Adipocyte (in vitro differentiated cells): ENCODE data around the gene CD84.
"Not testable (repeated sequence)": the region's sequence is repeated elsewhere in the genome, so short reads cannot be mapped to it uniquely, and the experiment has no call there.

Experiments
- DNase-seq: peaks from one replicate; pipeline ENCODE4 v3.0.0-alpha.2; 2015; ENCODE audit warnings: low read depth
- H3K27me3 ChIP-seq: replicated peaks from 2 replicates; pipeline ENCODE4 v1.7.0; 2013; ENCODE audit warnings: mild to moderate bottlenecking, low read length, moderate library complexity; ENCODE audit not compliant: control insufficient read depth, insufficient read depth
- H3K36me3 ChIP-seq: 2 replicates; pipeline ENCODE4 v1.7.0; 2013; ENCODE audit warnings: low read length, mild to moderate bottlenecking, moderate library complexity; ENCODE audit not compliant: control insufficient read depth, insufficient read depth, severe bottlenecking
- H3K4me1 ChIP-seq: 2 replicates; pipeline ENCODE4 v1.7.0; 2013; ENCODE audit warnings: mild to moderate bottlenecking, low read length, moderate library complexity; ENCODE audit not compliant: control insufficient read depth, insufficient read depth
- H3K4me3 ChIP-seq: 2 replicates; pipeline ENCODE4 v1.7.0; 2013; ENCODE audit warnings: mild to moderate bottlenecking, low read length, moderate library complexity
- H3K9ac ChIP-seq: 2 replicates; pipeline ENCODE4 v1.7.0; 2013; ENCODE audit warnings: mild to moderate bottlenecking, low read length, moderate library complexity
- H3K9me3 ChIP-seq: 2 replicates; pipeline ENCODE4 v1.7.0; 2013; ENCODE audit warnings: mild to moderate bottlenecking, low read length, moderate library complexity; ENCODE audit not compliant: control insufficient read depth

CD84 gene

DNA sequence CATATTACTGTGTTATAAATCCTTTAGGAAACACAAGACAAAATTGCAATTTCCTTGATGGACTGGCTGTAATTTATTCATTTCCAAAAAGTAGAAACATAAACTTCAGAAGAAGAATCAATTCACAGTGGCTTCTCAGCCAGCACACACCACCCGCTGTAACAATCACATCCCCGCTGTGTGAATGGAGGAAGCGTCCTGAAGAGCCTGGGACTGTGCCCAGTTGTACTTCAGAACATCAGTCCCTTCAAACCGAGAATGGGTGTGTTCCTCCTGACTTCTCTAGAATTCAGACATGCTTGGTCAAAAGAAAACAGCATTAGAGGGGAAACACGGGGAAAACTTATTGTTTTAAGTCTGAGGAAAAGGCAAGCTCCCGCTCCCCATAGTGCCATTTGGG, 28.8 kb upstream of the CD84 start:
- Histone ChIP-seq H3K27me3 (peaks cover 36% of the 10 kb centered on the region), H3K9ac (no peak overlapping the region), H3K36me3 (no peaks in the 10 kb centered on the region), H3K9me3 (no peaks in the 10 kb centered on the region), H3K4me3 (no peak overlapping the region), H3K4me1 (no peaks in the 10 kb centered on the region)
- DNase-seq = no peak

DNA sequence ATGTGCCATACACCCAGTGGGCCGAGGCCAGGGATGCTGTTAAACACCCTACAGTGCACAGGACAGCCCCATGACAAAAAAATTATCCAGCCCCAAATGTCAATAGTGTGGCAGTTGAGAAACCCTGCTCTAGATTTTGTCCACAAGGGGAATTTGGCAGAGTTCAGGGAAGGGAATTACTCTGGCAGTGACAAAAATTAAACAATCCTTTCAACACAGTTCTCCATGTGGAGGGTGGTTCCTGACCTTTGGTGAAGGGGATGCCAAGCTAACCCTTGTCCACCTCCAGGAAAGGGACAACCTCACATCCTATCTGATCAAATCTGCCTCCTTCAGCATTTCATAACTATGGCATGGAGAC, 28.4 kb upstream of the CD84 start:
- no peaks in the 10 kb centered on the region for H3K4me1 ChIP-seq
- H3K27me3 ChIP-seq = peaks cover 32% of the 10 kb centered on the region
- no peak for DNase-seq
- no peak overlapping the region for H3K9ac ChIP-seq
- no peaks in the 10 kb centered on the region for H3K9me3 ChIP-seq
- no peaks in the 10 kb centered on the region for H3K36me3 ChIP-seq
- H3K4me3 ChIP-seq = no peak overlapping the region

DNA sequence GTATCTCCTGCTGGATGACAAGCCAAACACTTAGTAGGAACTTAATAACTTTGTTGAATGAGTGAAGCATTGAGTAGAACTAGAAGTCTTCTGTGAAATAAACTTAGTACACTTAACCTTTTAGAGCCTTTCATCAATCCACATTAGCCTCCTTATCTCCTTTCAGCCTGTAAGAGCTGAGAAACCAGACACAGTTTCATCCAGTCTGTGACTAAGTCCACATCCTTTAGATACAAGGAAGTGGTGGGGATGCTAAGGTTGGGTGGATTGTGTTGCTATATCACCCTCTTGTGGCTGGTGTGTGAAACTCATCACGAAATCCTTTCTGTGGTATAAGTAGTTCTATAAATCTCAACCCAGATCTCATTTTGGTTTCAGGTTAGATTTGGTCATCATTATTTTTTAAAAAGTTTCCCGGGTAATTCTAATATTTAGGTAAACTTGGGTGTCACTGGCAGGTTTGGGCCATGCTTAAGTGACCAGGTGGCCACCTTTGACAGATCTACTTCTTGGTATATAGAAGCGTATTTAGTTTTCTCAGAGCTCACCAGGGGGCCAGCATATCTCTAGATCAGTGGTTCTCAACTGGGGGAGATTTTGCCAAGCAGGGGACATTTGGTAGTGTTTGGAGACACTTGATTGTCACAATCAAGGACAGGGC, 27.8 kb upstream of the CD84 start:
- peaks cover 27% of the 10 kb centered on the region for H3K27me3 ChIP-seq
- no peaks in the 10 kb centered on the region for H3K4me1 ChIP-seq
- no peaks in the 10 kb centered on the region for H3K9me3 ChIP-seq
- no peak overlapping the region for H3K9ac ChIP-seq
- DNase-seq = peak; percentile 57
- H3K4me3 ChIP-seq = no peak overlapping the region
- no peaks in the 10 kb centered on the region for H3K36me3 ChIP-seq

DNA sequence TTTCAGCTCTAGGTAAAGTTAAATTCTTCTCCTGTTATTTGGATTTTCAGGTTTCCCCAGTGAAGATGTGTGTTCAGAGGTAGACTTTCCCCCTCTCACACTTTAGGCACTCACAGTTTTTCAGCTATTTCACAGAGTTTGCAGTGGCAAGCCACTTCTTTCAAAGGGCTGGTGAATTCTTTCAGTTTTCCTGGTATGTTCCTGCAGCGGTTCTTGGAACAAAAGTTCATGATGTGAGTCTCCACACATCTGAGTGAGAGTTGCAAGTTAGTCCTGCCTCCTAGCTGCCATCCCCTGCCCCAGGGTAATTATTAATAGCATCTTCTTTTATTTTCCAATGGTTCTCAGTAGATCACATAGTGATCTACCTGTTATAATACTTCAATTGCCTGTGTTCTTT, 27.3 kb upstream of the CD84 start:
- Histone ChIP-seq H3K36me3 (no peaks in the 10 kb centered on the region), H3K27me3 (peaks cover 24% of the 10 kb centered on the region), H3K9ac (no peak overlapping the region), H3K4me1 (no peaks in the 10 kb centered on the region), H3K4me3 (no peak overlapping the region), H3K9me3 (peaks cover 3% of the 10 kb centered on the region)
- DNase-seq = no peak

DNA sequence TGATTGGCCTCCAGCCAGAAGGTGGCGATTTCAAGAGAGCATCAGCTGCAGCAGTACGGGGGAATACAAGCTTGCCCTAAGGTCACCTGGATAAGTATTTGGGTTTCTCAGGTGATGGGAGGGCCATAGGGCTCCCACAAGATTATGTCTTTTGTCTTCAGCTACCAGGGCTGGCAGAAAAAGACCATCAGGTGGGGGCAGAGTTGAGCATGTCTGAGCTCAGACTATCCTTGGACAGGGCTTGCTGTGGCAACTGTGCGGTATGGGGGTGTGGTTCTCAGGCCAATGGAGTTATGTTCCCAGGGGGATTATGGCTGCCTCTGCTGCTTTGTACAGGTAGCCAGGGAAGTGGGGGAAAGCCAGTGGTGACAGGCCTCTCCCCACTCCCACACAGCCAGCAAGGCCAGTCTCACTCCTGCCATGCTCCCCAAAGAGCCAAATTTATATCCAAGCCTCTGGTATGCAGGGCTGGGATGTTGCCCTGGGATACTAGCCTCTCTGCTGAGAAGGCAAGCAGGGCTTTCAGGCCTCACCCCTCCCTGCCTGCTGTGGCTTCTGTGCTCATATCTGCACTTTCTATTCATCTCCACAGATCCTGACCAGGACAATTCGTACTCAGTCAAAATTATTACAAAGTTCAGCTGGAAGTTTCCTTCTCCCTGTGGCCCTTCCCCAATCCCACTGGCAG, 26.6 kb upstream of the CD84 start:
- Histone ChIP-seq H3K36me3 (no peaks in the 10 kb centered on the region), H3K9me3 (peaks cover 6% of the 10 kb centered on the region), H3K27me3 (peaks cover 24% of the 10 kb centered on the region), H3K4me1 (no peaks in the 10 kb centered on the region), H3K4me3 (no peak overlapping the region), H3K9ac (no peak overlapping the region)
- no peak for DNase-seq

DNA sequence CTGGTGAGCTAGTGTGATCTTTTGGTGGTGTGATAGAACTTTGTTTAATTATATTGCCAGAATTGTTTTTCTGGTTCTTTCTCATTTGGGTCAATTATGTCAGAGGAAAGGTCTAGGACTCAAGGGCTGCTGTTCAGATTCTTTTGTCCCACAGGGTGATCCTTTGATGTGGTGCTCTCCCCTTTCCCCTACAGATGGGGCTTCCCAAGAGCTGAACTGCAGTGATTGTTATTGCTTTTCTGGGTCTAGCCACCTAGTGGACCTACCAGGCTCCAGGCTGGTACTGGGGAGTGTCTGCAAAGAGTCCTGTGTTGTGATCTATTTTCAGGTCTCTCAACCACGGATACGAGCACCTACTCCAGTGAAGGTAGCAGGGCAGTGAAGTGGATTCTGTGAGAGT, 25.9 kb upstream of the CD84 start:
- no peaks in the 10 kb centered on the region for H3K36me3 ChIP-seq
- H3K4me3 ChIP-seq = no peak overlapping the region
- H3K27me3 ChIP-seq = peaks cover 16% of the 10 kb centered on the region
- H3K4me1 ChIP-seq = no peaks in the 10 kb centered on the region
- H3K9ac ChIP-seq = no peak overlapping the region
- no peak for DNase-seq
- peaks cover 6% of the 10 kb centered on the region for H3K9me3 ChIP-seq

DNA sequence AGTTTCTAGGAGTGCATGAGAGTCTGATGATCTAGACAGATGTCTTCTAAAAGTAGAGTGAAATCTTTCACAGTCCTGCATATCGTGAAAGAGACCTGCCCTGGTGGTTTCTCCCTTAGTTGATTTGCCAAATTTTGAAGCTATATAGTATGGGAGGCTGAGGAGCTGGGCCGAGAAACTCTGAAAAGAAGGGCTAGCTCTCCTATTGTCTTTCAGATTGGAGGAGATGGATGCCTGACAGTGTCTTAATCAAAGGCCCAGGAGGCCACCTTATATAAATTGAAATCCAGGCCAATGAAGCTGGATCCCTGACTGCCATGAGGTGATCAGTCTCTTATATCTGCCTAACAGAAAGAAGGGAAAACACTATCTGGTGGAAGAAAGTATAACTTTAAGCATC, 18.4 kb upstream of the CD84 start:
- DNase-seq = no peak
- Histone ChIP-seq H3K27me3 (no peaks in the 10 kb centered on the region), H3K4me3 (no peak overlapping the region), H3K9me3 (peaks cover 6% of the 10 kb centered on the region), H3K36me3 (no peaks in the 10 kb centered on the region), H3K9ac (no peak overlapping the region), H3K4me1 (no peaks in the 10 kb centered on the region)

DNA sequence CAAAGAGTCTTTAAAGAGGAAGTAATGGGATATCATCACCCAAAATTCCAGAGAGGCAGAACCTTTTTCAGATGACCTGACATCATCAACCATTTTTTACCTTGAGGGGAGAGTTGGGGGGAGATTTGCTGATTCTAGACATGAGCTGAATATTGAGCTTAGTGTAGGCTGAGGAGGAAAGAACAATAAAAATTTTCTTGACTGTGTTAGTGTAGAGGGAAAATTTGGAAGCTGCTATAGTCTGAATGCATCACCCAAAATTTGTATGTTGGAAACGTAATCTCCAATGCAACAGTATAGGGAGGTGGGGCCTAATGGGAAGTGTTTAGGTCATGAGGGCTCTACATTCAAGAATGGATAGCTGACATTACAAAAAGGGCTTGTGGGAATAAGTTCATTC, 17.8 kb upstream of the CD84 start:
- H3K9me3 ChIP-seq = peaks cover 6% of the 10 kb centered on the region
- H3K4me1 ChIP-seq = no peaks in the 10 kb centered on the region
- no peaks in the 10 kb centered on the region for H3K36me3 ChIP-seq
- no peak overlapping the region for H3K4me3 ChIP-seq
- no peaks in the 10 kb centered on the region for H3K27me3 ChIP-seq
- H3K9ac ChIP-seq = no peak overlapping the region
- DNase-seq = no peak

DNA sequence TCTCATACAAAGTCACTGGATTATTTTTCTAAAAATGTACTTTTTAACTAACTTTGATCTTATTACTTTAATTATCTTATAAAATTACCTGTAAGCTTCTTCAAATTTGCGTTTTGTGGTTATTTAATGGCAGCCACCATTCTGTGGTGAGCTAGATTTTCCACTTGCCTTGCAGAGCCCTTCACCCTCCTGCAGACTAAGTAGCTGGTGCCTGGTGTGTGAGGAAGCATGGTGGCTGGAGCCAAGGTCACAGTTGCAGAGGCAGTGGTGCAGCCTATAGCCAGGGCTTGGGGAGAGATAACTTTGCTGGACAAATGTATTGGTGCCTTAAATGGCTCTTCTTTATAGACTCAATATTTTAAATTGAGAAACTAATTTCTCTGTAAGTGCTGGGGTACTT, 11.2 kb upstream of the CD84 start:
- Histone ChIP-seq H3K9ac (no peak overlapping the region), H3K36me3 (no peaks in the 10 kb centered on the region), H3K4me1 (no peaks in the 10 kb centered on the region), H3K4me3 (no peak overlapping the region), H3K9me3 (no peaks in the 10 kb centered on the region), H3K27me3 (no peaks in the 10 kb centered on the region)
- DNase-seq = no peak

DNA sequence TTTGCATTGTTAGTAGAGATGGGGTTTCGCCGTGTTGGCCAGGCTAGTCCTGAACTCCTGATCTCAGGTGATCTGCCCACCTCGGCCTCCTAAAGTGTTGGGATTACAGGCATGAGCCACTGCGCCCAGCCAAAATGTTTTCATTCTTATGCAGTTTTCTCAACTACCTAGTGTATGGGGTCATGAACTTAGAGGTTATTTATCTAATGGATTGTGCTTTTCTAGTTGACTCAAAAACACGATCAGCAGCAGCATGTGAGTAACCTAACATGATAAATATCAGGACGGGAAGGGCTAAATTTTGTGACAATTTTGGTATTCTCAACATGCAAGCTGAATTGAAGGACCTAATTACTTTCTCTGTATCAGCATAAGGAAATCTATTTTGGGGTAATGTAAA, 9.2 kb upstream of the CD84 start:
- no peaks in the 10 kb centered on the region for H3K4me1 ChIP-seq

DNA sequence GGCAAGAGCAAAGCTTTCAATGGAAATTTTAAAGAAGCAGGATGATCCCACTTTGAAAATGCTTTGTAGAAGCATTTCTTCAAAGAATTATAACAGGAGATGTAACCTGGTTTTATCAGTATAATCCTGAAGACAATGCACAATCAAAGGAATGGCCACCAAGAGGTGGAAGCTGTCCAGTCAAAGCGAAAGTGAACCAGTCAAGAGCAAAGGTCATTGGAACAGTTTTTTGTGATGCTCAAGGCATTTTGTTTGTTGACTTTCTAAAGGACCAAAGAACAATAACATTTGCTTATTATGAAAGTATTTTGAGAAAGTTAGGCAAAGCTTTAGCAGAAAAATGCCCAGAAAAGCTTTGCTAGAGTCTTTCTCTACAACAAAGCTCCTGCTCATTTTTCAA, 5.5 kb upstream of the CD84 start:
- Histone ChIP-seq H3K36me3 (no peaks in the 10 kb centered on the region), H3K4me1 (no peaks in the 10 kb centered on the region), H3K4me3 (no peak overlapping the region), H3K27me3 (no peaks in the 10 kb centered on the region), H3K9ac (no peak overlapping the region), H3K9me3 (no peaks in the 10 kb centered on the region)
- DNase-seq = no peak

More for the DNA sequence above, 9.2 kb upstream of the CD84 start:
- Histone ChIP-seq H3K27me3 (no peaks in the 10 kb centered on the region), H3K4me3 (no peak overlapping the region), H3K36me3 (no peaks in the 10 kb centered on the region), H3K9me3 (no peaks in the 10 kb centered on the region), H3K9ac (no peak overlapping the region)
- no peak for DNase-seq

DNA sequence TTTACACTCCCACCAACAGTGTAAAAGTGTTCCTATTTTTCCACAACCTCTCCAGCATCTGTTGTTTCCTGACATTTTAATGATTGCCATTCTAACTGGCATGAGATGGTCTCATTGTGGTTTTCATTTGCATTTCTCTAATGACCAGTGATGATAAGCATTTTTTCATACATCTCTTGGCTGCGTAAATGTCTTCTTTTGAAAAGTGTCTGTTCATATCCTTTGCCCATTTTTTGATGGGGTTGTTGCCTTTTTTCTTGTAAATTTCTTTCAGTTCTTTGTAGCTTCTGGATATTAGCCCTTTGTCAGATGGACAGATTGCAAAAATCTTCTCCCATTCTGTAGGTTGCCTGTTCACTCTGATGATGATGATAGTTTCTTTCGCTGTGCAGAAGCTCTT, 3.7 kb upstream of the CD84 start:
- H3K36me3 ChIP-seq, H3K4me3 ChIP-seq, H3K9ac ChIP-seq, H3K9me3 ChIP-seq, DNase-seq, H3K4me1 ChIP-seq, H3K27me3 ChIP-seq: not testable (repeated sequence)
